IMR-90 (cell line): ENCODE measurements around the gene SOX3. TPM values are rescaled to one million over a fixed set of nuclear protein-coding genes. Genes with fewer than 3 reads are reported as not detected.

Experiments
- ATAC-seq: fragments of 200-7000 bp; cut with Tn5 transposase; 2 replicates; pipeline ENCODE4 v1.9.1; 2020; ENCODE audit warnings: low read depth, mild to moderate bottlenecking, moderate library complexity
- BruUV-seq: library from RNA; stranded (reverse); fragments of 400-500 nt; replicated peaks from 2 replicates; lab custom pipeline; 2021; lab: Mats Ljungman, UMichigan
- CTCF ChIA-PET: fragments of 300-600 bp; formaldehyde crosslinking; extraction: SDS; loops from one replicate; lab custom pipeline; 2021; ENCODE audit warnings: antibody characterized with exemption; lab: Yijun Ruan, JAX
- POLR2A ChIA-PET: fragments of 300-600 bp; sonication (Branson Sonifier 250); formaldehyde crosslinking; loops from one replicate; lab custom pipeline; 2022; ENCODE audit warnings: antibody characterized with exemption; ENCODE audit not compliant: unreplicated experiment; lab: Charles Lee
- DNase-seq: peaks from one replicate; pipeline ENCODE4 v3.0.0; 2013
- H2AFZ ChIP-seq: replicated peaks from 2 replicates; pipeline ENCODE3; 2013; ENCODE audit warnings: low read length, mild to moderate bottlenecking; ENCODE audit not compliant: poor library complexity
- H2AK5ac ChIP-seq: 2 replicates; pipeline ENCODE4 v1.6.1; 2013; ENCODE audit warnings: low read depth, low read length, inconsistent platforms
- H2AK9ac ChIP-seq: replicated peaks from 2 replicates; pipeline ENCODE3; 2013; ENCODE audit warnings: mild to moderate bottlenecking, low read depth, low read length, moderate library complexity; ENCODE audit not compliant: poor library complexity
- H2BK120ac ChIP-seq: 2 replicates; pipeline ENCODE4 v1.6.1; 2013; ENCODE audit warnings: low read depth, low read length, inconsistent platforms
- H2BK15ac ChIP-seq: 3 replicates; pipeline ENCODE4 v1.6.1; 2013; ENCODE audit warnings: low read depth, low read length, inconsistent platforms
- H2BK20ac ChIP-seq: 2 replicates; pipeline ENCODE4 v1.6.1; 2013; ENCODE audit warnings: low read depth, mild to moderate bottlenecking, inconsistent platforms, low read length, moderate library complexity
- H2BK5ac ChIP-seq: 2 replicates; pipeline ENCODE4 v1.6.1; 2013; ENCODE audit warnings: mild to moderate bottlenecking, low read depth, low read length, inconsistent platforms; ENCODE audit not compliant: poor library complexity, severe bottlenecking
- H3K14ac ChIP-seq: replicated peaks from 2 replicates; pipeline ENCODE4 v1.6.1; 2013; ENCODE audit warnings: low read depth, low read length, inconsistent platforms
- H3K18ac ChIP-seq: 2 replicates; pipeline ENCODE4 v1.6.1; 2013; ENCODE audit warnings: low read depth, low read length, control low read depth
- H3K23ac ChIP-seq: 2 replicates; pipeline ENCODE4 v1.6.1; 2013; ENCODE audit warnings: low read depth, low read length, inconsistent platforms
- H3K27ac ChIP-seq: 2 replicates; pipeline ENCODE4 v1.5.1; 2013; ENCODE audit warnings: mild to moderate bottlenecking, control low read depth, low read length; ENCODE audit not compliant: insufficient read depth
- H3K27me3 ChIP-seq: 2 replicates; pipeline ENCODE4 v1.6.1; 2013; ENCODE audit warnings: low read length; ENCODE audit not compliant: control insufficient read depth, insufficient read depth
- H3K36me3 ChIP-seq: 2 replicates; pipeline ENCODE4 v1.6.1; 2013; ENCODE audit warnings: low read length, mixed read lengths; ENCODE audit not compliant: control insufficient read depth, insufficient read depth
- H3K4ac ChIP-seq: 2 replicates; pipeline ENCODE4 v1.6.1; 2013; ENCODE audit warnings: low read depth, low read length, inconsistent platforms
- H3K4me1 ChIP-seq: 2 replicates; pipeline ENCODE4 v1.6.1; 2013; ENCODE audit warnings: low read length, mixed read lengths; ENCODE audit not compliant: control insufficient read depth, insufficient read depth
- H3K4me2 ChIP-seq: 2 replicates; pipeline ENCODE4 v1.6.1; 2013; ENCODE audit warnings: low read depth, mild to moderate bottlenecking, control low read depth, low read length, moderate library complexity
- H3K4me3 ChIP-seq: 2 replicates; pipeline ENCODE4 v1.5.1; 2013; ENCODE audit warnings: low read depth, mild to moderate bottlenecking, control low read depth, low read length, moderate library complexity; ENCODE audit not compliant: insufficient read depth
- H3K56ac ChIP-seq: 2 replicates; pipeline ENCODE4 v1.6.1; 2013; ENCODE audit warnings: low read length, inconsistent platforms; ENCODE audit not compliant: insufficient read depth; ENCODE audit errors: extremely low read depth
- H3K79me1 ChIP-seq, 2 experiments: 2 replicates each; pipeline ENCODE4 v1.6.1; 2013; ENCODE audit warnings: low read length in 2 of 2, inconsistent platforms in 1 of 2, low read depth in 1 of 2
- H3K9ac ChIP-seq: 2 replicates; pipeline ENCODE4 v1.6.1; 2013; ENCODE audit warnings: low read depth, low read length, control low read depth
- H3K9me1 ChIP-seq: 2 replicates; pipeline ENCODE4 v1.6.1; 2013; ENCODE audit warnings: low read length, inconsistent platforms; ENCODE audit not compliant: insufficient read depth
- H3K9me3 ChIP-seq: 2 replicates; pipeline ENCODE4 v1.6.1; 2013; ENCODE audit warnings: low read length; ENCODE audit not compliant: control insufficient read depth, insufficient read depth
- H4K20me1 ChIP-seq: 2 replicates; pipeline ENCODE4 v1.6.1; 2013; ENCODE audit warnings: low read length, inconsistent platforms; ENCODE audit not compliant: insufficient read depth
- H4K5ac ChIP-seq: 2 replicates; pipeline ENCODE4 v1.6.1; 2013; ENCODE audit warnings: mild to moderate bottlenecking, low read depth, low read length, control low read depth
- H4K8ac ChIP-seq, 2 experiments: 2 replicates each; pipeline ENCODE4 v1.6.1; 2013; ENCODE audit warnings: low read depth in 2 of 2, low read length in 2 of 2, control low read depth in 1 of 2, inconsistent platforms in 1 of 2
- H4K91ac ChIP-seq: 2 replicates; pipeline ENCODE4 v1.6.1; 2013; ENCODE audit warnings: low read depth, low read length, inconsistent platforms; ENCODE audit not compliant: insufficient read depth
- CHD1 ChIP-seq: IDR thresholded peaks from 2 replicates; pipeline ENCODE4 v1.6.1; 2012; ENCODE audit warnings: low read depth, low read length, improper control_type of control experiment
- RAD21 ChIP-seq: IDR thresholded peaks from 2 replicates; pipeline ENCODE4 v1.6.1; 2012; ENCODE audit warnings: low read length, improper control_type of control experiment
- RCOR1 ChIP-seq: IDR thresholded peaks from 2 replicates; pipeline ENCODE4 v1.6.1; 2012; ENCODE audit warnings: mild to moderate bottlenecking, low read length, improper control_type of control experiment; ENCODE audit not compliant: insufficient replicate concordance
- RFX5 ChIP-seq: IDR thresholded peaks from 2 replicates; pipeline ENCODE4 v1.8.0; 2012; ENCODE audit warnings: low read depth, mild to moderate bottlenecking, low read length, moderate library complexity
- dilution Hi-C: fragments of 300-500 bp; cut with HindIII; formaldehyde crosslinking; loops from one replicate; pipeline ENCODE4 v1.14.3; 2018; ENCODE audit warnings: low sequenced_read_pairs; ENCODE audit not compliant: unreplicated experiment
- in situ Hi-C: fragments of 300-500 bp; cut with MboI; formaldehyde crosslinking; loops from 3 replicates; pipeline ENCODE4 v1.14.3; 2019; ENCODE audit warnings: low sequenced_read_pairs, inconsistent platforms, mixed read lengths
- intact Hi-C: fragments of 100-400 bp; cut with micrococcal nuclease; formaldehyde crosslinking; loops from 2 replicates; pipeline ENCODE4 v1.10.0; 2022
- polyA plus RNA-seq, 3 experiments: library from polyadenylated mRNA; depleted of rRNA; stranded (reverse); fragments of >200 nt; gene quantifications; 2 replicates each; pipeline ENCODE4 v1.2.3, GENCODE V29; 2012; ENCODE audit warnings: low replicate concordance in 1 of 3
- total RNA-seq: library from RNA; depleted of rRNA; stranded (reverse); fragments of >200 nt; gene quantifications from 2 replicates; pipeline ENCODE4 v1.2.3, GENCODE V29; 2012
- TF ChIP-seq, protein P1 (sequence below): fragments of 150-350 bp; IDR thresholded peaks from 2 replicates; pipeline ENCODE4 v1.6.1; 2017; ENCODE audit warnings: mild to moderate bottlenecking, antibody characterized with exemption, low read length, low read depth

Gene SOX3
- total and polyA plus RNA-seq, 2 of the 4 experiments (the other 2 are of a cell fraction), result 0.03 TPM; not detected in 1

- Histone ChIP-seq H3K18ac (no peak overlapping the region), H3K4me2 (no peak overlapping the region), H3K27ac (no peak overlapping the region), H3K14ac (no peak overlapping the region), H2AK5ac (no peak overlapping the region), H2BK5ac (no peak overlapping the region), H3K36me3 (no peaks in the 10 kb centered on the region), H2AK9ac (no peak overlapping the region), H3K79me1 (no peaks in the 10 kb centered on the region), H3K23ac (no peak overlapping the region), H3K27me3 (no peaks in the 10 kb centered on the region), H2BK20ac (no peak overlapping the region), H3K9me1 (no peaks in the 10 kb centered on the region), H4K5ac (no peak overlapping the region), H2BK120ac (no peak overlapping the region), H3K9me3 (no peaks in the 10 kb centered on the region), H3K9ac (no peak overlapping the region), H3K4me1 (no peaks in the 10 kb centered on the region), H4K8ac (no peak overlapping the region), H2BK15ac (no peak overlapping the region), H3K4me3 (no peak overlapping the region), H2AFZ (no peak overlapping the region), H3K56ac (no peak overlapping the region), H4K91ac (no peak overlapping the region), H3K4ac (no peak overlapping the region), H4K20me1 (no peaks in the 10 kb centered on the region)
- POLR2A ChIA-PET, result no interaction called here
- dilution Hi-C loops, result no loop called here
- CTCF ChIA-PET, result no interaction called here
- no TSS peak for BruUV-seq
- intact Hi-C loops, result no loop called here
- in situ Hi-C loops, result no loop called here
- no peak for TF ChIP-seq CHD1
- no peak for TF ChIP-seq RAD21
- no peak for TF ChIP-seq RCOR1
- TF ChIP-seq, protein P1, sequence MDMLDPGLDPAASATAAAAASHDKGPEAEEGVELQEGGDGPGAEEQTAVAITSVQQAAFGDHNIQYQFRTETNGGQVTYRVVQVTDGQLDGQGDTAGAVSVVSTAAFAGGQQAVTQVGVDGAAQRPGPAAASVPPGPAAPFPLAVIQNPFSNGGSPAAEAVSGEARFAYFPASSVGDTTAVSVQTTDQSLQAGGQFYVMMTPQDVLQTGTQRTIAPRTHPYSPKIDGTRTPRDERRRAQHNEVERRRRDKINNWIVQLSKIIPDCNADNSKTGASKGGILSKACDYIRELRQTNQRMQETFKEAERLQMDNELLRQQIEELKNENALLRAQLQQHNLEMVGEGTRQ, result no peak
- no peak for TF ChIP-seq RFX5
- DNase-seq (no peak), ATAC-seq (no peak)
Observed at GRCh38 chrX:140480765-140481164, 24.1 kb downstream of the SOX3 start.
